ENCODE measurements around the gene CBLL1. TPM values are rescaled to one million over a fixed set of nuclear protein-coding genes. Genes with fewer than 3 reads are reported as not detected.

The CBLL1 gene
- total RNA-seq, 1 donor from 2014 or later: 43.5 TPM

- DNase-seq (ENCODE audit: low read depth): no peak
These were observed 65.2 kb downstream of the CBLL1 start for GRCh38 chr7:107809179-107809578.

- DNase-seq (ENCODE audit: low read depth): peak; percentile 13
These were observed 66.7 kb downstream of the CBLL1 start for GRCh38 chr7:107810626-107811025.

Other genes with a start within 250 kb of the CBLL1 start
- gene COG5, start 180.2 kb upstream of the CBLL1 start, total RNA-seq: 51.4 and 69.9 TPM in 2 replicates
- gene DUS4L, start 180.2 kb upstream of the CBLL1 start, total RNA-seq: 14.1 and 14.2 TPM in 2 replicates
- 152 and 181 TPM in 2 replicates for gene BCAP29, start 163.9 kb upstream of the CBLL1 start, total RNA-seq
- 3.1 and 7.3 TPM in 2 replicates for gene SLC26A4, start 83.3 kb upstream of the CBLL1 start, total RNA-seq
- not detected in 2 replicates for gene SLC26A3, start 59.1 kb downstream of the CBLL1 start, total RNA-seq
- gene DLD, start 147.0 kb downstream of the CBLL1 start, total RNA-seq: 182 and 231 TPM in 2 replicates